PC-9 (cell line): ENCODE results near the gene PRR23A. TPM values are rescaled to one million over a fixed set of nuclear protein-coding genes. Genes with fewer than 3 reads are reported as not detected.

Experiments
- Bru-seq: library from RNA; stranded (reverse); fragments of 400-500 nt; gene quantifications from one replicate; lab custom pipeline; 2021; lab: Mats Ljungman, UMichigan
- BruChase-seq, 2 experiments: library from RNA; stranded (reverse); fragments of 400-500 nt; gene quantifications; one replicate each; lab custom pipeline; 2021; lab: Mats Ljungman, UMichigan
- BruUV-seq: library from RNA; stranded (reverse); fragments of 400-500 nt; replicated peaks from 2 replicates; lab custom pipeline; 2021; lab: Mats Ljungman, UMichigan
- CTCF ChIA-PET: fragments of 300-600 bp; sonication (Branson Sonifier 250); formaldehyde crosslinking; loops from one replicate; lab custom pipeline; 2022; ENCODE audit warnings: antibody characterized with exemption; lab: Charles Lee
- POLR2A ChIA-PET: fragments of 300-600 bp; sonication (Branson Sonifier 250); formaldehyde crosslinking; loops from one replicate; lab custom pipeline; 2022; ENCODE audit warnings: antibody characterized with exemption; ENCODE audit not compliant: unreplicated experiment; lab: Charles Lee
- DNase-seq, 2 experiments: peaks; one replicate each; pipeline versions ENCODE4 v3.0.0 to v3.0.0-alpha.2; 2015 to 2022; ENCODE audit warnings: mixed read lengths in 1 of 2
- H2AFZ ChIP-seq: fragments of 200-600 bp; sonication (generic); 2 replicates; pipeline ENCODE4 v1.8.1; 2017; ENCODE audit warnings: antibody characterized with exemption
- H3F3A ChIP-seq: fragments of 200-600 bp; sonication (generic); 2 replicates; pipeline ENCODE4 v1.8.1; 2017; ENCODE audit warnings: antibody characterized with exemption, mild to moderate bottlenecking, low read depth; ENCODE audit not compliant: insufficient read depth
- H3K27ac ChIP-seq: fragments of 200-600 bp; sonication (generic); 2 replicates; pipeline ENCODE4 v1.6.1; 2016; ENCODE audit warnings: mixed run types
- H3K27me3 ChIP-seq: fragments of 200-600 bp; sonication (generic); 2 replicates; pipeline ENCODE4 v1.6.1; 2016; ENCODE audit warnings: low read depth, mixed run types; ENCODE audit not compliant: insufficient read depth
- H3K36me3 ChIP-seq: fragments of 200-600 bp; sonication (generic); 2 replicates; pipeline ENCODE4 v1.6.1; 2016; ENCODE audit warnings: low read depth, mixed run types
- H3K4me1 ChIP-seq: fragments of 200-600 bp; sonication (generic); replicated peaks from 2 replicates; pipeline ENCODE4 v1.6.1; 2016; ENCODE audit warnings: mixed run types; ENCODE audit not compliant: insufficient read depth
- H3K4me2 ChIP-seq: fragments of 200-600 bp; sonication (generic); 2 replicates; pipeline ENCODE4 v1.6.1; 2017; ENCODE audit warnings: mixed run types
- H3K4me3 ChIP-seq: fragments of 200-600 bp; sonication (generic); 2 replicates; pipeline ENCODE4 v1.6.1; 2016; ENCODE audit warnings: mixed run types
- H3K79me2 ChIP-seq: fragments of 200-600 bp; sonication (generic); 2 replicates; pipeline ENCODE4 v1.6.1; 2017; ENCODE audit warnings: low read depth, mixed run types
- H3K9me2 ChIP-seq: fragments of 200-600 bp; sonication (generic); 2 replicates; pipeline ENCODE4 v1.8.1; 2017; ENCODE audit warnings: mild to moderate bottlenecking; ENCODE audit not compliant: insufficient read depth
- H3K9me3 ChIP-seq: fragments of 200-600 bp; sonication (generic); 2 replicates; pipeline ENCODE4 v1.8.1; 2016; ENCODE audit warnings: low read depth; ENCODE audit not compliant: insufficient read depth
- H4K20me1 ChIP-seq: fragments of 200-600 bp; sonication (generic); 2 replicates; pipeline ENCODE4 v1.8.1; 2017; ENCODE audit not compliant: insufficient read depth
- CTCF ChIP-seq: fragments of 200-600 bp; sonication (generic); conservative IDR thresholded peaks from 2 replicates; pipeline ENCODE4 v1.6.1; 2017; ENCODE audit warnings: mixed run types, antibody characterized with exemption, mild to moderate bottlenecking, moderate library complexity
- EZH2 ChIP-seq: fragments of 200-600 bp; sonication (generic); IDR thresholded peaks from 2 replicates; pipeline ENCODE4 v1.8.0; 2017; ENCODE audit warnings: antibody characterized with exemption, low read depth
- intact Hi-C: fragments of 100-400 bp; cut with micrococcal nuclease; formaldehyde crosslinking; loops from one replicate; pipeline ENCODE4 v1.10.0; 2022; ENCODE audit not compliant: unreplicated experiment
- long read RNA-seq: library from polyadenylated mRNA; stranded (forward); transcript quantifications from one replicate; pipeline ENCODE4 v2.0.0, GENCODE V29; 2022
- total RNA-seq: library from RNA; stranded (reverse); gene quantifications from 2 replicates; pipeline ENCODE4 v1.2.3, GENCODE V29; 2021

The PRR23A gene
- total RNA-seq (not detected in 2 replicates), Bru-seq, nascent RNA (not detected), BruChase-seq, experiment 1, labeled RNA remaining after a 2-hour chase (not detected), BruChase-seq, experiment 2, labeled RNA remaining after a 6-hour chase (not detected)
- long read RNA-seq = 0 reads

GRCh38 chr3:139006051-139006716 is at the start of gene PRR23A:
TSS of gene PRR23A (minus strand) at chr3:139006268. CDS start at chr3:139006268, 0 bp downstream.
- ChIA-PET POLR2A (no interaction called here), CTCF (no interaction called here)
- no peaks in the 10 kb centered on the region for H3K9me3 ChIP-seq
- H3K4me3 ChIP-seq = no peak within 1 kb of the TSS
- H3K4me2 ChIP-seq = no peak within 1 kb of the TSS
- no peaks in the 10 kb centered on the region for H3K79me2 ChIP-seq
- intact Hi-C loops = no loop called here
- H3K36me3 ChIP-seq = no peaks in the 10 kb centered on the region
- no peak for TF ChIP-seq EZH2
- no peak for TF ChIP-seq CTCF
- no peak for DNase-seq
- no peak within 1 kb of the TSS for H3K27ac ChIP-seq
- H3K9me2 ChIP-seq = no peaks in the 10 kb centered on the region
- H2AFZ ChIP-seq = no peak within 1 kb of the TSS
- H3K4me1 ChIP-seq = no peaks in the 10 kb centered on the region
- no peaks in the 10 kb centered on the region for H3F3A ChIP-seq
- BruUV-seq = no TSS peak
- H3K27me3 ChIP-seq = no peaks in the 10 kb centered on the region
- H4K20me1 ChIP-seq = no peaks in the 10 kb centered on the region

- Histone ChIP-seq H3K27me3 (no peaks in the 10 kb centered on the region), H3K4me3 (no peak overlapping the region), H3K36me3 (no peaks in the 10 kb centered on the region), H3K9me3 (no peaks in the 10 kb centered on the region; the same call in 1 of the 2 replicates), H3K9me2 (no peaks in the 10 kb centered on the region), H4K20me1 (no peaks in the 10 kb centered on the region), H2AFZ (no peak overlapping the region), H3K4me1 (no peaks in the 10 kb centered on the region), H3F3A (no peaks in the 10 kb centered on the region), H3K27ac (no peak overlapping the region), H3K79me2 (no peaks in the 10 kb centered on the region), H3K4me2 (no peak overlapping the region)
- TF ChIP-seq CTCF (no peak), EZH2 (no peak)
- intact Hi-C loops = no loop called here
- no peak for DNase-seq
- ChIA-PET POLR2A (no interaction called here), CTCF (no interaction called here)
- BruUV-seq = no TSS peak
These were observed 46.9 kb upstream of the PRR23A start for GRCh38 chr3:139052802-139053600.

GRCh38 chr3:139044366-139045210 is 38.5 kb upstream of the PRR23A start, which contains the start of gene PRR23C:
TSS of gene PRR23C (minus strand) at chr3:139044892. CDS start at chr3:139044620, 272 bp downstream.
- Histone ChIP-seq H3K9me3 (no peaks in the 10 kb centered on the region), H4K20me1 (no peaks in the 10 kb centered on the region), H3K4me1 (no peaks in the 10 kb centered on the region), H3K4me2 (no peak within 1 kb of the TSS), H3K27ac (no peak within 1 kb of the TSS), H3K79me2 (no peaks in the 10 kb centered on the region), H3F3A (no peaks in the 10 kb centered on the region), H2AFZ (no peak within 1 kb of the TSS), H3K9me2 (no peaks in the 10 kb centered on the region), H3K4me3 (no peak within 1 kb of the TSS), H3K27me3 (no peaks in the 10 kb centered on the region; the same call in 1 of the 2 replicates), H3K36me3 (no peaks in the 10 kb centered on the region)
- intact Hi-C loops = no loop called here
- ChIA-PET POLR2A (no interaction called here), CTCF (no interaction called here)
- TF ChIP-seq EZH2 (no peak), CTCF (peak; percentile 26; the same call in 1 of the 2 replicates)
- DNase-seq = no peak
- no TSS peak for BruUV-seq
